ENCODE data around the gene FBXL15. TPM values are rescaled to one million over a fixed set of nuclear protein-coding genes. Genes with fewer than 3 reads are reported as not detected.

Gene FBXL15
- polyA plus RNA-seq, 1 donor (not counting 4 experiments of a cell fraction or from before 2014, with no cell fraction given) = 3.1 TPM

- Histone ChIP-seq H3K4me2 (ENCODE audit: control insufficient read depth, extremely low read depth, insufficient read depth, low read depth, low read length) (peak overlapping the region; percentile 73), H3K27me3 (ENCODE audit: control insufficient read depth, extremely low read depth, insufficient read depth, low read length) (no peaks in the 10 kb centered on the region), H3K9ac (ENCODE audit: control insufficient read depth, extremely low read depth, insufficient read depth, low read length) (peak overlapping the region; percentile 87), H3K4me3 (ENCODE audit: control insufficient read depth in 2 of 3, extremely low read depth in 1 of 3, insufficient read depth in 2 of 3, low read depth in 1 of 3, low read length in 3 of 3) (peak overlapping the region; percentile 64 to 80 (median 71)), H2AFZ (ENCODE audit: control insufficient read depth, low read length) (no peak overlapping the region), H3K9me3 (ENCODE audit: control insufficient read depth, low read depth, low read length) (no peaks in the 10 kb centered on the region), H3K36me3 (ENCODE audit: control insufficient read depth in 2 of 2, extremely low read depth in 1 of 2, insufficient read depth in 2 of 2, low read length in 2 of 2) (peaks cover 17 to 20% of the 10 kb centered on the region in 2 experiments), H3K27ac (ENCODE audit: control insufficient read depth, insufficient read depth, low read length) (peak overlapping the region; percentile 83), H3K9me1 (ENCODE audit: control insufficient read depth, extremely low read depth, insufficient read depth, low read length) (no peaks in the 10 kb centered on the region), H4K20me1 (ENCODE audit: control insufficient read depth, extremely low read depth, insufficient read depth, low read length) (no peaks in the 10 kb centered on the region), H3K79me2 (ENCODE audit: control insufficient read depth, insufficient read depth, low read length) (peaks cover 11% of the 10 kb centered on the region), H3K4me1 (ENCODE audit: control insufficient read depth, extremely low read depth, insufficient read depth, low read length) (peaks cover 26% of the 10 kb centered on the region)
- dilution Hi-C loops (cut with MboI; ENCODE audit: extremely low pct_ligation_motif_present, low sequenced_read_pairs) = no loop called here
- DNase-seq (ENCODE audit: low read depth, low spot score) (no peak), FAIRE-seq (no peak)
- TF ChIP-seq EZH2 (IDR thresholded peaks at IDR 0.05; ENCODE audit: low read length) (no peak), CTCF (optimal IDR thresholded peaks at IDR 0.05 in 1 of 3, IDR thresholded peaks at IDR 0.05 in 1 of 3, conservative IDR thresholded peaks at IDR 0.05 in 1 of 3; ENCODE audit: extremely low read depth in 1 of 3, insufficient read depth in 2 of 3, low read length in 3 of 3) (no peak)
Observed at GRCh38 chr10:102396317-102396650, 24.4 kb upstream of the FBXL15 start.

- FAIRE-seq = no peak
- no peaks in the 10 kb centered on the region for H3K9me1 ChIP-seq (ENCODE audit: control insufficient read depth, extremely low read depth, insufficient read depth, low read length)
- peak overlapping the region; percentile 83 for H3K27ac ChIP-seq (ENCODE audit: control insufficient read depth, insufficient read depth, low read length)
- peak overlapping the region; percentile 87 for H3K9ac ChIP-seq (ENCODE audit: control insufficient read depth, extremely low read depth, insufficient read depth, low read length)
- peak overlapping the region; percentile 73 for H3K4me2 ChIP-seq (ENCODE audit: control insufficient read depth, extremely low read depth, insufficient read depth, low read depth, low read length)
- no peaks in the 10 kb centered on the region for H3K9me3 ChIP-seq (ENCODE audit: control insufficient read depth, low read depth, low read length)
- peaks cover 17 to 20% of the 10 kb centered on the region in 2 experiments for H3K36me3 ChIP-seq (ENCODE audit: control insufficient read depth in 2 of 2, extremely low read depth in 1 of 2, insufficient read depth in 2 of 2, low read length in 2 of 2)
- H3K4me1 ChIP-seq (ENCODE audit: control insufficient read depth, extremely low read depth, insufficient read depth, low read length) = peaks cover 31% of the 10 kb centered on the region
- TF ChIP-seq EZH2 (IDR thresholded peaks at IDR 0.05; ENCODE audit: low read length) = no peak
- no peak overlapping the region for H2AFZ ChIP-seq (ENCODE audit: control insufficient read depth, low read length)
- no peak for DNase-seq (ENCODE audit: low read depth, low spot score)
- no peaks in the 10 kb centered on the region for H3K27me3 ChIP-seq (ENCODE audit: control insufficient read depth, extremely low read depth, insufficient read depth, low read length)
- H3K79me2 ChIP-seq (ENCODE audit: control insufficient read depth, insufficient read depth, low read length) = peaks cover 11% of the 10 kb centered on the region
- peak overlapping the region in 2 of 3 experiments; percentile 64 to 71 for H3K4me3 ChIP-seq (ENCODE audit: control insufficient read depth in 2 of 3, extremely low read depth in 1 of 3, insufficient read depth in 2 of 3, low read depth in 1 of 3, low read length in 3 of 3)
- H4K20me1 ChIP-seq (ENCODE audit: control insufficient read depth, extremely low read depth, insufficient read depth, low read length) = peaks cover 3% of the 10 kb centered on the region
- dilution Hi-C loops (cut with MboI; ENCODE audit: extremely low pct_ligation_motif_present, low sequenced_read_pairs) = no loop called here
Observed at GRCh38 chr10:102396730-102397151, 23.9 kb upstream of the FBXL15 start.

All from keratinocyte (primary cell).